GM19455 (cell line): Measurements from ENCODE around the gene EPHA10.
"Not testable (repeated sequence)": the region's sequence is repeated elsewhere in the genome, so short reads cannot be mapped to it uniquely, and the experiment has no call there.

ENCODE experiments used
- ATAC-seq: cut with Tn5 transposase; IDR thresholded peaks from one replicate; pipeline ENCODE4 v1.9.1; 2021; ENCODE audit not compliant: unreplicated experiment

EPHA10 gene

GRCh38 chr1:37776946-37777516 lies 12.1 kb upstream of the EPHA10 start:
- ATAC-seq = no peak

GRCh38 chr1:37771440-37771839 lies 6.5 kb upstream of the EPHA10 start:
- not testable (repeated sequence) for ATAC-seq

- no peak for ATAC-seq
Measured at GRCh38 chr1:37767488-37767887, 2.6 kb upstream of the EPHA10 start.

GRCh38 chr1:37765916-37766664 lies 1.2 kb upstream of the EPHA10 start:
- ATAC-seq = no peak

- ATAC-seq = no peak
Measured at GRCh38 chr1:37764414-37764825, 500 bp downstream of the EPHA10 start.

- ATAC-seq = no peak
Measured at GRCh38 chr1:37763791-37764413, 1.0 kb downstream of the EPHA10 start.

GRCh38 chr1:37762516-37762915 lies 2.4 kb downstream of the EPHA10 start:
- ATAC-seq = no peak

GRCh38 chr1:37761416-37762095 lies 3.4 kb downstream of the EPHA10 start:
- ATAC-seq = no peak

- ATAC-seq = no peak
Measured at GRCh38 chr1:37759451-37759850, 5.5 kb downstream of the EPHA10 start.

- no peak for ATAC-seq
Measured at GRCh38 chr1:37755951-37756560, 8.9 kb downstream of the EPHA10 start.

GRCh38 chr1:37755290-37755689 lies 9.6 kb downstream of the EPHA10 start:
- ATAC-seq = no peak

- no peak for ATAC-seq
Measured at GRCh38 chr1:37753473-37754321, 11.2 kb downstream of the EPHA10 start.

GRCh38 chr1:37752583-37753471 lies 12.1 kb downstream of the EPHA10 start:
- ATAC-seq = no peak

- no peak for ATAC-seq
Measured at GRCh38 chr1:37752213-37752582, 12.7 kb downstream of the EPHA10 start.

GRCh38 chr1:37748565-37748964 lies 16.4 kb downstream of the EPHA10 start:
- no peak for ATAC-seq

GRCh38 chr1:37746806-37747205 lies 18.1 kb downstream of the EPHA10 start:
- no peak for ATAC-seq

- no peak for ATAC-seq
Measured at GRCh38 chr1:37741662-37742061, 23.3 kb downstream of the EPHA10 start.

GRCh38 chr1:37741130-37741529 lies 23.8 kb downstream of the EPHA10 start:
- no peak for ATAC-seq

- ATAC-seq = no peak
Measured at GRCh38 chr1:37739222-37739621, 25.7 kb downstream of the EPHA10 start.
